K562 (cell line): ENCODE data around the gene PCDHA7. TPM values are rescaled to one million over a fixed set of nuclear protein-coding genes. Genes with fewer than 3 reads are reported as not detected.

Experiments
- ATAC-seq: fragments of 200-7000 bp; cut with Tn5 transposase; 3 replicates; pipeline ENCODE4 v1.9.1; 2020; ENCODE audit warnings: moderate library complexity
- BruUV-seq: library from RNA; stranded (reverse); fragments of 400-500 nt; replicated peaks from 2 replicates; lab custom pipeline; 2021; lab: Mats Ljungman, UMichigan
- CTCF ChIA-PET: fragments of 300-600 bp; formaldehyde crosslinking; extraction: SDS; loops from one replicate; lab custom pipeline; 2021; ENCODE audit warnings: low intra/inter-chr PET ratio; lab: Yijun Ruan, JAX
- POLR2A ChIA-PET: fragments of 300-600, 350-650 bp; sonication (Branson Sonifier 250); formaldehyde crosslinking; extraction: SDS; loops from one replicate; lab custom pipeline; 2021; ENCODE audit warnings: antibody characterized with exemption, inconsistent platforms; lab: Yijun Ruan, JAX
- DNase-seq, 4 experiments: peaks; one replicate each; pipeline versions ENCODE4 v3.0.0 to v3.0.0-alpha.2; 2011 to 2018; ENCODE audit warnings: low spot score in 3 of 4, mixed read lengths in 3 of 4; ENCODE audit errors: extremely low read depth in 1 of 4
- FAIRE-seq: peaks from 2 replicates; lab custom pipeline; 2011; peaks lifted over from hg19 to GRCh38; lab: Jason Lieb, UNC
- H2AFZ ChIP-seq: 2 replicates; pipeline ENCODE4 v1.6.0; 2011; ENCODE audit warnings: low read depth, low read length, control low read depth, inconsistent platforms
- H3K27ac ChIP-seq: fragments of 200-600 bp; 3 replicates; pipeline ENCODE4 v1.8.0; 2011; ENCODE audit warnings: low read depth, mild to moderate bottlenecking, control low read depth, inconsistent platforms, low read length, moderate library complexity, mixed read lengths; ENCODE audit errors: extremely low read depth
- H3K27me3 ChIP-seq, 2 experiments: fragments of 300-600 bp in 1 of 2; 2 replicates in 1 of 2; 3 replicates in 1 of 2; pipeline versions ENCODE4 v1.6.0 to v1.8.0; 2011; ENCODE audit warnings: inconsistent platforms in 2 of 2, low read length in 2 of 2, mild to moderate bottlenecking in 1 of 2, mixed read lengths in 1 of 2, moderate library complexity in 1 of 2; ENCODE audit not compliant: control insufficient read depth in 2 of 2, insufficient read depth in 2 of 2
- H3K36me3 ChIP-seq: fragments of 300-600 bp; 3 replicates; pipeline ENCODE4 v1.8.0; 2011; ENCODE audit warnings: mild to moderate bottlenecking, low read length, inconsistent platforms; ENCODE audit not compliant: control insufficient read depth, insufficient read depth
- H3K4me1 ChIP-seq, 2 experiments: fragments of 200-600 bp in 1 of 2; replicated peaks in 1 of 2; 2 replicates in 1 of 2; 3 replicates in 1 of 2; pipeline versions ENCODE4 v1.5.1 to v1.8.0; 2011; ENCODE audit warnings: inconsistent platforms in 2 of 2, low read length in 2 of 2, mild to moderate bottlenecking in 1 of 2, mixed read lengths in 1 of 2, moderate library complexity in 1 of 2; ENCODE audit not compliant: control insufficient read depth in 2 of 2, insufficient read depth in 2 of 2
- H3K4me2 ChIP-seq: 2 replicates; pipeline ENCODE4 v1.6.1; 2011; ENCODE audit warnings: low read length, control low read depth, inconsistent platforms, mixed read lengths; ENCODE audit not compliant: insufficient read depth
- H3K4me3 ChIP-seq: fragments of 200-600 bp; sonication (generic), shearing (Covaris generic); 2 replicates; pipeline ENCODE4 v1.5.1; 2016; ENCODE audit warnings: control low read depth, inconsistent platforms
- H3K79me2 ChIP-seq: fragments of 200-600 bp; 3 replicates; pipeline ENCODE4 v1.8.0; 2011; ENCODE audit warnings: low read length, inconsistent platforms; ENCODE audit not compliant: control insufficient read depth, insufficient read depth
- H3K9ac ChIP-seq, 2 experiments: 2 replicates each; pipeline versions ENCODE4 v1.6.0 to v1.6.1; 2011; ENCODE audit warnings: low read depth in 2 of 2, low read length in 2 of 2, control low read depth in 1 of 2, inconsistent platforms in 1 of 2, mild to moderate bottlenecking in 1 of 2, mixed read lengths in 1 of 2; ENCODE audit not compliant: insufficient read depth in 1 of 2
- H3K9me1 ChIP-seq: one replicate; pipeline ENCODE4 v1.6.0; 2011; ENCODE audit warnings: inconsistent platforms, mild to moderate bottlenecking, low read length, moderate library complexity; ENCODE audit not compliant: control insufficient read depth, insufficient read depth
- H3K9me3 ChIP-seq: replicated peaks from 2 replicates; pipeline ENCODE4 v1.5.1; 2011; ENCODE audit warnings: low read depth, low read length, inconsistent platforms; ENCODE audit not compliant: control insufficient read depth, insufficient read depth
- H4K20me1 ChIP-seq: replicated peaks from 2 replicates; pipeline ENCODE4 v1.6.1; 2011; ENCODE audit warnings: low read length, inconsistent platforms, mixed read lengths; ENCODE audit not compliant: control insufficient read depth, insufficient read depth
- CREB3 ChIP-seq: fragments of 450-650 bp; conservative IDR thresholded peaks from 2 replicates; pipeline ENCODE4 v1.6.1; 2016; ENCODE audit warnings: missing genetic modification characterization, low read depth, mild to moderate bottlenecking, missing compliant biosample characterization, moderate library complexity
- CTCF ChIP-seq, 3 experiments: IDR thresholded peaks in 2 of 3; conservative IDR thresholded peaks in 1 of 3; 2 replicates each; pipeline ENCODE4 v1.5.1; 2011 to 2012; ENCODE audit warnings: low read length in 3 of 3, mild to moderate bottlenecking in 3 of 3, control low read depth in 2 of 3, improper control_type of control experiment in 1 of 3, inconsistent platforms in 1 of 3, low read depth in 1 of 3, mixed read lengths in 1 of 3, moderate library complexity in 1 of 3; ENCODE audit not compliant: insufficient read depth in 2 of 3
- PHF20 ChIP-seq: fragments of 450-650 bp; IDR thresholded peaks from 2 replicates; pipeline ENCODE4 v1.6.1; 2018; ENCODE audit not compliant: partially characterized antibody
- WGBS: fragments of 100-300 bp; shearing (Covaris generic); methylation state at CpG from one replicate; pipeline ENCODE4 v1.1.6; 2016; ENCODE audit warnings: low coverage, mixed read lengths; ENCODE audit not compliant: insufficient coverage; ENCODE audit errors: missing lambda C conversion rate; 5-methylcytosine and 5-hydroxymethylcytosine counted together
- in situ Hi-C: fragments of 300-500 bp; cut with MboI; formaldehyde crosslinking; loops from 4 replicates; pipeline ENCODE4 v1.15.0; 2018; ENCODE audit warnings: inconsistent platforms, mixed read lengths
- intact Hi-C: fragments of 100-400 bp; cut with micrococcal nuclease; formaldehyde crosslinking; loops from 2 replicates; pipeline ENCODE4 v1.14.2; 2022
- polyA plus RNA-seq, 8 experiments: library from polyadenylated mRNA; depleted of rRNA in 4 of 8; stranded (reverse) in 5 of 8; unstranded in 3 of 8; fragments of >200 nt; fragmentation: Nextera tagmentation in 2 of 8; fragmentation: Illumina TruSeq in 1 of 8; extraction: Ambion mirVana in 2 of 8; extraction: Trizol in 1 of 8; gene quantifications; 2 replicates each; pipeline versions ENCODE4 v1.2.1 to v1.2.3, GENCODE V29; 2011 to 2014; ENCODE audit warnings: inconsistent platforms in 1 of 8, missing spikeins in 1 of 8
- total RNA-seq, 7 experiments: library from RNA; depleted of rRNA in 6 of 7; stranded (reverse); fragments of >200 nt in 6 of 7; fragmentation: Illumina TruSeq in 2 of 7; extraction: Trizol in 2 of 7; gene quantifications; 2 replicates each; pipeline versions ENCODE4 v1.2.1 to v1.2.3, GENCODE V29; 2011 to 2021; ENCODE audit warnings: low replicate concordance in 1 of 7

The PCDHA7 gene
- total and polyA plus RNA-seq, 9 of the 15 experiments (the other 6 are each of a cell fraction or from before 2014, with no cell fraction given): not detected

GRCh38 chr5:140794595-140795258 is 39.3 kb upstream of the PCDHA7 start, which contains the start of gene PCDHA2:
PCDHA2 (plus strand) TSS chr5:140794852.
- Histone ChIP-seq H2AFZ (0 out of 2 replicates have a peak within 1 kb of the TSS, but pooled peaks have one; percentile 26), H4K20me1 (no peaks in the 10 kb centered on the region), H3K4me3 (no peak within 1 kb of the TSS), H3K9me1 (no peaks in the 10 kb centered on the region), H3K79me2 (no peaks in the 10 kb centered on the region), H3K4me2 (no peak within 1 kb of the TSS), H3K9me3 (no peaks in the 10 kb centered on the region), H3K27me3 (no peaks in the 10 kb centered on the region), H3K27ac (no peak within 1 kb of the TSS), H3K9ac (no peak within 1 kb of the TSS), H3K36me3 (no peaks in the 10 kb centered on the region), H3K4me1 (no peaks in the 10 kb centered on the region; a peak in 1 of 5 replicates)
- intact Hi-C loops (no loop called here), in situ Hi-C loops (no loop called here)
- DNase-seq: peak in 1 of 4 experiments; percentile 6
- TF ChIP-seq CREB3 (tag) (no peak), CTCF (IDR thresholded peaks at IDR 0.05 in 2 of 3, conservative IDR thresholded peaks at IDR 0.05 in 1 of 3; ENCODE audit: insufficient read depth in 2 of 3, low read depth in 1 of 3, low read length in 3 of 3) (peak in 2 of 3 experiments; percentile 20 to 39; a peak in 3 of 6 replicates), PHF20 (no peak)
- FAIRE-seq: no peak
- peak; percentile 77 for ATAC-seq
- CTCF ChIA-PET: interaction anchor here (1.0 kb wide), 1 partner anchor 60 kb away, joined by 4 read pairs; no protein-coding TSS in a partner anchor
- 4% methylated on average over 23 of the region's 27 CpGs for WGBS
- POLR2A ChIA-PET: interaction anchor here (1.0 kb wide), 1 partner anchor 14 kb away, joined by 3 read pairs; no protein-coding TSS in a partner anchor
- BruUV-seq: no TSS peak
